ENCODE results near the gene SLC2A9. TPM values are rescaled to one million over a fixed set of nuclear protein-coding genes. Genes with fewer than 3 reads are reported as not detected.

The SLC2A9 gene
- total and polyA plus RNA-seq, 2 experiments from 2014 or later = 6.2 to 7.8 TPM

DNA sequence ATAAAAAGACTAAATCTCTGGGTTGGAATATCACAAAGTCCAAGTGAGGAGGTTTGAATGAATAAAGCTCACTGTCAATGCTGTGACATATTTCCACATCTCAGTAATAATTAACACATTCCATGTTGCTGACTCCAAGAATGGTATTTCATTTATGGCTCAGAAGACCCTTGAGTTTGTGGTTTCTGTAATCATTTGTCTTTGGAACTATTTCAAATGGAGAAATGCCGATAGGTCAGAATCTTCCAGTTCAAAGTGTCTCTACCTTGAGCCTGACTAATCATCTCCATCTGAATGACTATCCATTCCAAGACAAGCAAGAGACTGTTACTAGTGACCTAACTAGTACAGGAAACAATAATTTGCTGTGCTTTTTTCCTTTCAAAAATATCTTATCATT lies 24.2 kb upstream of the SLC2A9 start:
- no peak for TF ChIP-seq EZH2 (IDR thresholded peaks at IDR 0.05; ENCODE audit: borderline replicate concordance)
- TF ChIP-seq EZH2phosphoT487 (IDR thresholded peaks at IDR 0.05; ENCODE audit: low read depth, severe bottlenecking, unreplicated experiment) = no peak
- H3K79me2 ChIP-seq = no peaks in the 10 kb centered on the region
- no peak overlapping the region for H2AFZ ChIP-seq
- DNase-seq (ENCODE audit: low spot score) = peak; percentile 36
- 44% methylated on average over 1 of the region's 1 CpG for WGBS (ENCODE audit: low lambda C conversion rate, missing lambda C conversion rate)
- no peak overlapping the region for H3K4me2 ChIP-seq
- no peaks in the 10 kb centered on the region for H3K9me3 ChIP-seq (ENCODE audit: low read depth)
- no peaks in the 10 kb centered on the region for H3K36me3 ChIP-seq (replicated peaks; ENCODE audit: insufficient read depth, low read depth)
- peaks cover 8% of the 10 kb centered on the region for H3K4me1 ChIP-seq (ENCODE audit: insufficient read depth)
- peak overlapping the region; percentile 87 for H3K27ac ChIP-seq
- H3K9me2 ChIP-seq (replicated peaks; ENCODE audit: insufficient read depth) = no peaks in the 10 kb centered on the region
- no peaks in the 10 kb centered on the region for H4K20me1 ChIP-seq (ENCODE audit: insufficient read depth, poor library complexity, severe bottlenecking)
- no peak overlapping the region for H3K4me3 ChIP-seq
- H3K27me3 ChIP-seq = no peaks in the 10 kb centered on the region

DNA sequence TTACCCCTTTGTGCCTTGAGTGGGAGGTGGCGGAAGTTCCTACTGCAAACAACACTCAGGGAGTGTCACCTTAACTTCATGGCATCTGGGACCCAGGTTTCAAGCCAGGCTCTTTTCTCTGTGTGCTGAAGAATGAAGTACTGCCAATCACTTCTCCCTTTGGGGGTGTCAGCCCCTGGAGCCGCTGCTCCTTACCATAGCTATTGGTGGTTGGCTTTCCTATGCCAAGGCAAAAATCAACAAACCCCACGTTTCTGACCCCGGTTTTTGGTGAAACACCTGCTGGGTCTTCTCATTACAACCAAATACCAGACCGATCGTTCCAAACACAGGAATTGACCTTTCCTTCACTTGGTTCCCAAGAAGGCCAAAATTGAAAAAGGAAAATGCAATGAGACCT lies 19.7 kb upstream of the SLC2A9 start:
- Histone ChIP-seq H3K9me3 (ENCODE audit: low read depth) (no peaks in the 10 kb centered on the region), H3K27ac (no peak overlapping the region), H3K27me3 (no peaks in the 10 kb centered on the region), H4K20me1 (ENCODE audit: insufficient read depth, poor library complexity, severe bottlenecking) (no peaks in the 10 kb centered on the region), H3K4me2 (no peak overlapping the region), H3K4me1 (ENCODE audit: insufficient read depth) (no peaks in the 10 kb centered on the region), H3K36me3 (replicated peaks; ENCODE audit: insufficient read depth, low read depth) (no peaks in the 10 kb centered on the region), H3K4me3 (no peak overlapping the region), H2AFZ (no peak overlapping the region), H3K79me2 (no peaks in the 10 kb centered on the region), H3K9me2 (replicated peaks; ENCODE audit: insufficient read depth) (no peaks in the 10 kb centered on the region)
- WGBS (ENCODE audit: low lambda C conversion rate, missing lambda C conversion rate) = 78% methylated on average over 6 of the region's 6 CpGs
- no peak for DNase-seq (ENCODE audit: low spot score)
- TF ChIP-seq EZH2 (IDR thresholded peaks at IDR 0.05; ENCODE audit: borderline replicate concordance) (no peak), EZH2phosphoT487 (IDR thresholded peaks at IDR 0.05; ENCODE audit: low read depth, severe bottlenecking, unreplicated experiment) (no peak)
- TF ChIP-seq, protein P1, sequence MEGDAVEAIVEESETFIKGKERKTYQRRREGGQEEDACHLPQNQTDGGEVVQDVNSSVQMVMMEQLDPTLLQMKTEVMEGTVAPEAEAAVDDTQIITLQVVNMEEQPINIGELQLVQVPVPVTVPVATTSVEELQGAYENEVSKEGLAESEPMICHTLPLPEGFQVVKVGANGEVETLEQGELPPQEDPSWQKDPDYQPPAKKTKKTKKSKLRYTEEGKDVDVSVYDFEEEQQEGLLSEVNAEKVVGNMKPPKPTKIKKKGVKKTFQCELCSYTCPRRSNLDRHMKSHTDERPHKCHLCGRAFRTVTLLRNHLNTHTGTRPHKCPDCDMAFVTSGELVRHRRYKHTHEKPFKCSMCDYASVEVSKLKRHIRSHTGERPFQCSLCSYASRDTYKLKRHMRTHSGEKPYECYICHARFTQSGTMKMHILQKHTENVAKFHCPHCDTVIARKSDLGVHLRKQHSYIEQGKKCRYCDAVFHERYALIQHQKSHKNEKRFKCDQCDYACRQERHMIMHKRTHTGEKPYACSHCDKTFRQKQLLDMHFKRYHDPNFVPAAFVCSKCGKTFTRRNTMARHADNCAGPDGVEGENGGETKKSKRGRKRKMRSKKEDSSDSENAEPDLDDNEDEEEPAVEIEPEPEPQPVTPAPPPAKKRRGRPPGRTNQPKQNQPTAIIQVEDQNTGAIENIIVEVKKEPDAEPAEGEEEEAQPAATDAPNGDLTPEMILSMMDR (IDR thresholded peaks at IDR 0.05; ENCODE audit: poor library complexity) = no peak

DNA sequence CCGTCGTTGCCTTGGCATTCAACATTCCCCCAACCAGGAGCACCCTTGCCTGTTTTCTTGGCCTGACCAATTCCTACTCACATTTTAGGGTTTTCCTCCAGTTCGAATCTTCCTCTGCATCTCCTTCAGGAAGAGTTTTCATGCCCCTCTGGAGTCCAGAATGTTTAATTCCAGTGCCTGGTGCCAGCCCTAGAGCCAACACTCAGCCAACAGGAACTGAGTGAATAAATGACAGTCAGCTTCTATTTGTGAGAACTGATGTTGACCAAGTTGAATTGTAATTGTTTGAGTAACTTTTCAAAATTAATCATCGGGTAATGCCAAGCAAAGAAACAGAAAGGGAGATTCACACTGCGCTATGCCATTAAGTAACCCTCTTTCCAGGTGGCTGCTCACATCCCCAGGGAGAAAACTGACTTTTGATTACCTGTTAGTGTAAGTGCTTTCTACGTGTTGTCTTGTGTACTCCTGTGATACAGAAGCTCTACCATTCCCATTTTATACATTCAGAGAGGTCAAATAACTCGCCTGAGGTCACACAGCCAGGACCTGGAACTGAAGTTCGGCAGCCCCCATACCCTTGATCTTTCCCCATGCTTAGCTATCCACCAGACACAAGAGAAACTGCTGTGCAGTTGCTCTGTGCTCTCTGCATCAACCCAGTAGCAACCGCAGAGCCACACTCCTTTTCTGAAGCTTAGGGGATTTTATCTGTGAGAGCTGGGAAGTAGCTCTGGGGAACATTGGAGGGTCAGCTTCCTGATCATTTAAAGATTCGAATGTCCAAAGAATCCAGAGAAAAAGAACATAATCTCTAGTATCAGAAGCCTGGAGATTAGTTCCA lies 19.0 kb upstream of the SLC2A9 start:
- no peaks in the 10 kb centered on the region for H3K36me3 ChIP-seq (replicated peaks; ENCODE audit: insufficient read depth, low read depth)
- no peaks in the 10 kb centered on the region for H3K4me1 ChIP-seq (ENCODE audit: insufficient read depth)
- no peak overlapping the region for H2AFZ ChIP-seq
- no peak overlapping the region for H3K27ac ChIP-seq
- H3K4me2 ChIP-seq = no peak overlapping the region
- H3K9me3 ChIP-seq (ENCODE audit: low read depth) = no peaks in the 10 kb centered on the region
- H4K20me1 ChIP-seq (ENCODE audit: insufficient read depth, poor library complexity, severe bottlenecking) = no peaks in the 10 kb centered on the region
- no peak overlapping the region for H3K4me3 ChIP-seq
- DNase-seq (ENCODE audit: low spot score) = no peak
- no peaks in the 10 kb centered on the region for H3K79me2 ChIP-seq
- TF ChIP-seq EZH2phosphoT487 (IDR thresholded peaks at IDR 0.05; ENCODE audit: low read depth, severe bottlenecking, unreplicated experiment) = no peak
- no peak for TF ChIP-seq EZH2 (IDR thresholded peaks at IDR 0.05; ENCODE audit: borderline replicate concordance)
- TF ChIP-seq, protein P1 (IDR thresholded peaks at IDR 0.05; ENCODE audit: poor library complexity) = no peak
- H3K27me3 ChIP-seq = no peaks in the 10 kb centered on the region
- no peaks in the 10 kb centered on the region for H3K9me2 ChIP-seq (replicated peaks; ENCODE audit: insufficient read depth)
- 81% methylated on average over 10 of the region's 10 CpGs for WGBS (ENCODE audit: low lambda C conversion rate, missing lambda C conversion rate)

DNA sequence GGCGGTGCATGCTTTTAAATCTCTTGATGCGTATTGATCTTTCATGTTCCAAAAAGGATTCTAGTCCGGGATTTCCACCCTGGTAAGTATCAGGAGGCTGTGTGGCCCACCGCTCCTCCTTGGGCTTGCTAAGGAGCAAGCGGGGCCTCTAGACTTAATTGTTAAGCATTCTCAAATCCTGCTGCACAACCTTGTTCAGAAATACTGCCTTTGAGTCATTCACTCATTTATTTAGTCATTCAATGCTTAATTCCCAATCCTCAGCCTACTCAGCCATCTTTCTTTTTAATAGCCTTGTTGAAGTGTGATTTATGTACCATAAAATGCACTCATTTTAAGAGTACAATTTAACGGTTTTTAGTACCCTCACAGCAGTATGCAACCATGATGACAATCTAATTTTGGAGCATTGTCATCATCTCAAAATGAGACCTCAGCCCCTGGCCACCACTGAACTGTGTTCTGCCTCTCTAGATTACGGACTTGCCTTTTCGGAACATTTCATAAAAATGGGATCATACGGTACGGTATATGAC lies 15.6 kb upstream of the SLC2A9 start:
- no peak for DNase-seq (ENCODE audit: low spot score)
- no peaks in the 10 kb centered on the region for H4K20me1 ChIP-seq (ENCODE audit: insufficient read depth, poor library complexity, severe bottlenecking)
- TF ChIP-seq EZH2phosphoT487 (IDR thresholded peaks at IDR 0.05; ENCODE audit: low read depth, severe bottlenecking, unreplicated experiment) = no peak
- no peak for TF ChIP-seq EZH2 (IDR thresholded peaks at IDR 0.05; ENCODE audit: borderline replicate concordance)
- TF ChIP-seq, protein P1 (IDR thresholded peaks at IDR 0.05; ENCODE audit: poor library complexity) = no peak
- H3K36me3 ChIP-seq (replicated peaks; ENCODE audit: insufficient read depth, low read depth) = no peaks in the 10 kb centered on the region
- no peaks in the 10 kb centered on the region for H3K79me2 ChIP-seq
- H3K9me3 ChIP-seq (ENCODE audit: low read depth) = no peaks in the 10 kb centered on the region
- H3K27me3 ChIP-seq = no peaks in the 10 kb centered on the region
- peaks cover 9% of the 10 kb centered on the region for H3K4me1 ChIP-seq (ENCODE audit: insufficient read depth)
- no peak overlapping the region for H3K4me2 ChIP-seq
- no peak overlapping the region for H3K27ac ChIP-seq
- no peaks in the 10 kb centered on the region for H3K9me2 ChIP-seq (replicated peaks; ENCODE audit: insufficient read depth)
- 82% methylated on average over 10 of the region's 10 CpGs for WGBS (ENCODE audit: low lambda C conversion rate, missing lambda C conversion rate)
- no peak overlapping the region for H3K4me3 ChIP-seq
- no peak overlapping the region for H2AFZ ChIP-seq

Data from hepatocyte (in vitro differentiated cells).